PC-9 (cell line): ENCODE measurements around the gene POP4.

Experiments
- CTCF ChIP-seq: fragments of 200-600 bp; sonication (generic); conservative IDR thresholded peaks from 2 replicates; pipeline ENCODE4 v1.6.1; 2017; ENCODE audit warnings: mixed run types, antibody characterized with exemption, mild to moderate bottlenecking, moderate library complexity
- EZH2 ChIP-seq: fragments of 200-600 bp; sonication (generic); IDR thresholded peaks from 2 replicates; pipeline ENCODE4 v1.8.0; 2017; ENCODE audit warnings: antibody characterized with exemption, low read depth

DNA sequence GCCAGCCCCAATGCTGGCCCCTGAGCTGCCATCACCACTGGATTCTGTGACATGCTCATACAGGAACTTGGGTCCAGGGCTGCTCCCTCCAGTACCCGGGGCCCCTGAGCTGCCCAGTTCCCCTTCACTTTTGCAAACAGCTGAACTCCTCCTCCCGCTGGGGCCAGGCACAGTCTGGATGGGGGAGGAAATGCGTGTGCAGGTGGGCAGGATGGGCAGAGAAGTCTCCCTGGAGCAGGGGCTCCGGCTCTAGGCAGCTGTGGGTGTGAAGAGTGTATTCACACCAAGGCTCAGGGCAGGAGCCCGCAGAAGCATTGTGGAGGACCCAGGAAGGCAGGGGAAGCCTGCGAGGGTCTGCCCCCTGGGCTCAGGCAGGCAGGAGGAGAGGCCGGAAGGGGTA, 12.4 kb downstream of the POP4 start:
- TF ChIP-seq CTCF: no peak
- TF ChIP-seq EZH2: no peak
